Ovary (tissue), 9 donors: ENCODE data around the gene ST6GALNAC4. TPM values are rescaled to one million over a fixed set of nuclear protein-coding genes. Genes with fewer than 3 reads are reported as not detected.

Experiments used
- DNase-seq, 5 donors: peaks; one replicate each; pipeline ENCODE4 v3.0.0-alpha.2; 2019 to 2020
- H3K27ac ChIP-seq, 2 donors: fragments of 200-600 bp; one replicate each; pipeline versions ENCODE4 v1.5.1 to v1.8.0; 2019 to 2022
- H3K27me3 ChIP-seq: fragments of 200-600 bp; one replicate; pipeline ENCODE4 v1.8.0; 2022
- H3K36me3 ChIP-seq: fragments of 200-600 bp; sonication (generic); one replicate; pipeline ENCODE4 v1.5.1; 2019
- H3K4me1 ChIP-seq: one replicate; pipeline ENCODE4 v1.8.1; 2013; ENCODE audit warnings: mild to moderate bottlenecking, moderate library complexity; ENCODE audit not compliant: insufficient read depth
- H3K4me3 ChIP-seq: fragments of 200-600 bp; sonication (generic); one replicate; pipeline ENCODE4 v1.5.1; 2017
- H3K9me3 ChIP-seq, 2 donors: fragments of 200-600 bp in 1 of 2; sonication (generic) in 1 of 2; one replicate each; pipeline versions ENCODE4 v1.5.1 to v1.8.1; 2013 to 2019; ENCODE audit warnings: mild to moderate bottlenecking in 1 of 2, moderate library complexity in 1 of 2
- EP300 ChIP-seq: sonication (generic); formaldehyde crosslinking; IDR thresholded peaks from one replicate; pipeline ENCODE4 v1.6.1; 2017; ENCODE audit warnings: antibody characterized with exemption
- POLR2A ChIP-seq: fragments of 450-650 bp; IDR thresholded peaks from one replicate; pipeline ENCODE4 v1.6.1; 2017; ENCODE audit warnings: antibody characterized with exemption, mild to moderate bottlenecking, moderate library complexity
- WGBS, 3 donors: extraction: QIAGEN DNeasy Blood & Tissue Kit in 1 of 3; methylation state at CpG; one replicate each; pipeline versions ENCODE4 v1.1.5 to v1.1.7; 2013 to 2017; 5-methylcytosine and 5-hydroxymethylcytosine counted together
- intact Hi-C, 4 donors: fragments of 100-400 bp; cut with DNase I; formaldehyde crosslinking; loops; one replicate each; pipeline versions ENCODE4 v1.11.0 to v1.15.1; 2022 to 2023
- polyA plus RNA-seq, 2 donors: library from polyadenylated mRNA; stranded (reverse); fragments of 200-250 nt in 1 of 2; fragments of 350-450 nt in 1 of 2; fragmentation: Illumina TruSeq in 1 of 2; extraction: RNeasy Lipid Tissue Mini Kit (QIAGEN cat#74804) in 1 of 2; gene quantifications; one replicate each; pipeline ENCODE4 v1.2.3, GENCODE V29; 2013 to 2014
- total RNA-seq, 7 donors: library from RNA; depleted of rRNA in 2 of 7; stranded (reverse); fragments of >200 nt in 2 of 7; fragmentation: NEBNext Ultra II Directional in 3 of 7; extraction: Animal tissue kit (Norgen Biotek cat#: 25700) in 3 of 7; gene quantifications; one replicate each; pipeline versions ENCODE4 v1.1.0 to v1.2.4, GENCODE V29; 2016 to 2023
- TF ChIP-seq, protein P1 (sequence below), 3 donors: fragments of 450-650 bp in 2 of 3; fragments of 200-600 bp in 1 of 3; IDR thresholded peaks; one replicate each; pipeline versions ENCODE4 v1.5.1 to v1.8.0; 2016 to 2022; ENCODE audit warnings: antibody characterized with exemption in 3 of 3, mild to moderate bottlenecking in 1 of 3
- donor health status: DM: no; HTN: no; CAD: no; lungs with moderate emphysema.
- donor health status: DM: no; HTN: no; CAD: no.
- donor health status: Bipolar disorder and iron deficiency.
- donor health status: DM: yes; HTN: yes; CAD: no.
- donor health status: DM: no; HTN: no; CAD: no.
- donor health status: DM: yes; HTN: yes; CAD: no.

ST6GALNAC4 gene
- total and polyA plus RNA-seq, 9 donors = 2.2 to 58.4 (median 45.8) TPM

DNA sequence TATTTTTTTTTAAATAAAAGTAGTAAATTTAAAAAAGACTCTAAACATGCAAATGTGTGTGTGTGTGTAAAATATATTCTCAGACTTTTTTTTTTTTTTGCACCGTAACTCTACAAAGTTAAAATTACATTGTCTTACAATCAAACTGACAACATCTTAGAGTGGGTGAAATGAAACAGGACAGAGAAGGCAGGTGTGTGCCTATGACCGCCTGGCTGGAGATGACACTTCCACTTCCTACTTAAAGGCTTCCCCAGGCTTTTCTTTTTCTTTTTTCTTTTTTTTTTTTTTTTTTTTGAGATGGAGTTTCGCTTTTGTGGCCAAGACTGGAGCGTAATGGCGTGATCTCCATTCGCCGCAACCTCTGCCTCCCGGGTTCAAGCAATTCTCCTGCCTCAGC lies 36.7 kb downstream of the ST6GALNAC4 start:
- no peaks in the 10 kb centered on the region for H3K36me3 ChIP-seq
- H3K4me1 ChIP-seq = peaks cover 16% of the 10 kb centered on the region
- no peak overlapping the region for H3K4me3 ChIP-seq
- DNase-seq = no peak
- TF ChIP-seq, protein P1, sequence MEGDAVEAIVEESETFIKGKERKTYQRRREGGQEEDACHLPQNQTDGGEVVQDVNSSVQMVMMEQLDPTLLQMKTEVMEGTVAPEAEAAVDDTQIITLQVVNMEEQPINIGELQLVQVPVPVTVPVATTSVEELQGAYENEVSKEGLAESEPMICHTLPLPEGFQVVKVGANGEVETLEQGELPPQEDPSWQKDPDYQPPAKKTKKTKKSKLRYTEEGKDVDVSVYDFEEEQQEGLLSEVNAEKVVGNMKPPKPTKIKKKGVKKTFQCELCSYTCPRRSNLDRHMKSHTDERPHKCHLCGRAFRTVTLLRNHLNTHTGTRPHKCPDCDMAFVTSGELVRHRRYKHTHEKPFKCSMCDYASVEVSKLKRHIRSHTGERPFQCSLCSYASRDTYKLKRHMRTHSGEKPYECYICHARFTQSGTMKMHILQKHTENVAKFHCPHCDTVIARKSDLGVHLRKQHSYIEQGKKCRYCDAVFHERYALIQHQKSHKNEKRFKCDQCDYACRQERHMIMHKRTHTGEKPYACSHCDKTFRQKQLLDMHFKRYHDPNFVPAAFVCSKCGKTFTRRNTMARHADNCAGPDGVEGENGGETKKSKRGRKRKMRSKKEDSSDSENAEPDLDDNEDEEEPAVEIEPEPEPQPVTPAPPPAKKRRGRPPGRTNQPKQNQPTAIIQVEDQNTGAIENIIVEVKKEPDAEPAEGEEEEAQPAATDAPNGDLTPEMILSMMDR (IDR thresholded peaks at IDR 0.05) = no peak
- TF ChIP-seq EP300 (no peak), POLR2A (no peak)
- WGBS, 3 donors = 76 to 80% (median 77%) methylated on average over 8 of the region's 8 CpGs
- no peaks in the 10 kb centered on the region for H3K27me3 ChIP-seq
- H3K9me3 ChIP-seq = no peaks in the 10 kb centered on the region
- no peak overlapping the region for H3K27ac ChIP-seq
- intact Hi-C loops = no loop called here

DNA sequence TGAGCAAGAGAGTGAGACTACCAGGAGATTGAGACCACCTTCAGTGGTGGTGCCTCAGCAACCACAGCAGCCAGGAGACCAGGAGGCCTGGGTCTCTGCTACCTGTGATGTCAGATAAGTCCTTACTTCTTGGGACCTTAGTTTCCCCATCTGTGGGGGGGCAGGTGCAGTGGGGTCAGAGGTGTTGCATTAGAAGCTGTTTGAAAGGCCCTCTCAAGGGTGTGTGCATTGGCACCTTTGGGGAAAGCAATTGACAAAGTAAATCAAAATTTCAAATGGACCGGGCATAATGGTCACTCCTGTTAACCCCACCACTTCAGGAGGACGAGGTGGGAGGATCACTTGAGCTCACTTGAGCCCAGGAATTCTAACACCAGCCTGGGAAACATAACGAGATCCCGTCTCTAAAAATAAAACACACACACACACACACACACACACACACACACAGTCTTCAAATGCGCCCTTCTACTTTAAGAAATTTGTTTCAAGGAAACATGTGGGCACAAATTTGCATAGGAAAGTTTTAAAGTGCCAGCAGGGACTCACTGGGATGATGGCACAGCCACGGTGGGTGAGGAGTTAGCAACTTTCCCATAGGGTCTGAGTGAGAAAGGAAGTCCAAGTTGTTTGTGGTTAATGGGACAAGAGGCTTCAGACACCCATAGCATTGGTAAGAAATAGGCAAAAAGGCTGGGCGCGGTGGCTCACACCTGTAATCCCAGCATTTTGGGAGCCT lies 38.0 kb downstream of the ST6GALNAC4 start:
- intact Hi-C loops = no loop called here
- H3K4me1 ChIP-seq = peaks cover 25% of the 10 kb centered on the region
- peak in 1 of 5 donors; percentile 37 for DNase-seq
- no peaks in the 10 kb centered on the region for H3K27me3 ChIP-seq
- no peaks in the 10 kb centered on the region for H3K9me3 ChIP-seq
- 47 to 52% (median 50%) methylated on average over 8 of the region's 8 CpGs for WGBS, 3 donors
- H3K4me3 ChIP-seq = no peak overlapping the region
- no peak for TF ChIP-seq POLR2A
- no peak for TF ChIP-seq EP300
- TF ChIP-seq, protein P1 (IDR thresholded peaks at IDR 0.05) = no peak
- no peak overlapping the region for H3K27ac ChIP-seq
- no peaks in the 10 kb centered on the region for H3K36me3 ChIP-seq

DNA sequence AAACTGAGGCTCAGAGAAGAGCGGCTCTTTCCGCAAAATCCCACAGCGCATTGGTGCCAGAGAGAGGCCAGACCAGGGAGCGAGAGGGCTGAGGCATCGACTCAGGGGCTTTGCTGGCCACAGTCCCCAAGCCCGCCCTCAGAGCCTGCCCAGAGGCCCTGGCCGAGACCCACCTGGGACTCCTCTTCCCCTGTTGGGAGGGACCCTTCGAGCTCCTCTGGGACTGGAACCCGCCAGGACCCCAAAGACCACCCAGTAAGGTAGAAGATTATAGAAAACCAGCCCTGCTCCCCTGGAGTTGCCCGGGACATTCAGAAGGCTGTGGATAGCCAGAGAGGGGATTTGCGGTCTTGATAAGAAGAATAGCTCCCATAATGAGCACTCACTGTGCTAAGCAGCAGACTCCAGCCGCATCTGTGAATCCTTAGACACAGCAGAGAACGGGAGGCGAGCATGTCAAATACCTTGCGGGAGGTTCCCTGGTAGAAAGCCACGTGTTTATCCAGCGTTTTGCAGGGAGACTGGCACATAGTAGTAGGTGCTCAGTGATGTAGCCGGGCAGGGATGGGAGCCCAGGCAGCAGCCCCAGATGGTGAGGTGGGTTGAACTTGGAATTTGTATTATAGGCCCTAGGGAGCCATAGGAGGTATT lies 38.7 kb downstream of the ST6GALNAC4 start:
- Histone ChIP-seq H3K27me3 (no peaks in the 10 kb centered on the region), H3K9me3 (no peaks in the 10 kb centered on the region), H3K27ac (peak overlapping the region; percentile 39 to 55), H3K4me3 (peak overlapping the region; percentile 46), H3K36me3 (no peaks in the 10 kb centered on the region), H3K4me1 (peaks cover 26% of the 10 kb centered on the region)
- intact Hi-C loops = no loop called here
- 6 to 23% (median 11%) methylated on average over 15 to 18 of the region's 18 CpGs for WGBS, 3 donors
- peak; percentile 18 to 57 (median 39) for DNase-seq
- TF ChIP-seq POLR2A (no peak), EP300 (no peak)
- TF ChIP-seq, protein P1 (IDR thresholded peaks at IDR 0.05) = no peak

DNA sequence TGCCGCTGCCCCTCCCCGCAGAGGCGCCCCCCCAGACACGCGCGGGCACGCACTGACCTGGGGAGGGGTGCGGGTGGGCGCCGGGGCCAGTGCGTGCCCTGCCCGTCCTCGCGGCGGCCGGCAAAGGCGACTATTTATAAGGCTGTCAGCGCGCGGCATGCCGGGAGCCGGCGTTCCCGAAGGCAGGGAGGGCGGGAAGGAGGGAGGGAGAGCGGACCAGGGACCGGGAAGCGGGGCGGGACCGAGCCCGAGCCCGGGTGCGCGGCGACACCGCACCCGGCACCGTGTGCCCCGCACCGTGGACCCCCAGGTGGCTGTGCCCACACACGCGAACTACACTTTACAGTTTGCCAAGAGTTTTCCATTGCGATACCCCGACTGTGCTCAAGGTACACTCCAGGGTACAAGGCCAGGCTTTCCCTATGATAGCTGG lies 39.3 kb downstream of the ST6GALNAC4 start, which contains the start of gene AK1:
Gene AK1, minus strand, starts transcription at position 110 of the 433 bp plus-strand sequence. CDS start 3,058 bp downstream, outside the sequence.
- Histone ChIP-seq H3K27me3 (no peaks in the 10 kb centered on the region), H3K9me3 (no peaks in the 10 kb centered on the region), H3K4me3 (peak within 1 kb of the TSS; percentile 46), H3K27ac (peak within 1 kb of the TSS; percentile 39 to 55), H3K36me3 (no peaks in the 10 kb centered on the region), H3K4me1 (peaks cover 26% of the 10 kb centered on the region)
- TF ChIP-seq, protein P1 (IDR thresholded peaks at IDR 0.05) = no peak
- TF ChIP-seq EP300 (no peak), POLR2A (peak; percentile 28)
- peak; percentile 84 to 88 (median 87) for DNase-seq
- intact Hi-C loops = no loop called here
- WGBS, 3 donors = 0 to 6% (median 3%) methylated on average over 24 to 44 of the region's 44 CpGs
